ENCODE data around the gene UBR4.

Gene UBR4

DNA sequence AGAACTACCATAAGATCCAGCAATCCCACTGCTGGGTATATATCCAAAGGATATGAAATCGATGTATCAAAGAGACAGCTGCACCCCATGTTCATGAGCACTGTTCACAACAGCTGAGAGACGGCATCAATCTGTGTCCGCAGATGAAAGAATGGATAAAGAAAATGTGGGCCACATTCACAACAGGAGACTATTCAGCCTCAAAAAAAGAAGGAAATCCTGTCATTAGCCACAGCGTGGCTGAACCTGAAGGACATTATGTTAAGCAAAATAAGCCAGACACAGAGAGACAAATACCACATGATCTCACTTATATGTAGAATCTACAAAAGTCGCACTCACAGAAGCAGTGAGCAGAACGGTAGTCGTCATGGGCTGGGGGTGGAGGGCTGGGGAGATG lies 154.4 kb downstream of the UBR4 start:
- TF ChIP-seq POLR2A (IDR thresholded peaks at IDR 0.05; ENCODE audit: low read depth, low read length), result no peak
- no peak for TF ChIP-seq TAF1 (IDR thresholded peaks at IDR 0.05; ENCODE audit: borderline replicate concordance, low read depth, low read length)
- no peak for TF ChIP-seq POLR2AphosphoS5 (IDR thresholded peaks at IDR 0.05; ENCODE audit: low read depth, low read length)
- FAIRE-seq (no peak), DNase-seq (ENCODE audit: insufficient read length) (no peak)

DNA sequence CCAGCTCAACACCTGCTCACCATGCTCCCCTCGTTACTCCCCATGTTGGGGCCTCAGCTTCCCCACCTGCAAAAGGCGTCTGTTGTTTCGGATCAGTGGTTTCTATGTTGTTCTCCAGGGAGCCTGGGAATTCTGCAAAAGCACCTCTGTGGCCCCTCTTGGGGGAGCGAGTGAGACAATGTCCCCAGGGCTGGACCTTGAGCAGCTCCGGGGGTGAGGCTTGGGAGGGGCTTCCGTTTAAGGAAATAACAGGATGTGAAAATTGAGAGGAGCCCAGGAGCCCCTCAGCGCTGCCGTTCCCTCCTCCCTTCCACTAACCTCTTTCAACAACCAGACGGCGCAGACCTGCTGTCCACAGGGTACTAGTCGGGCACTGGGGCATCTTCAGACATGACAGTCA lies 155.1 kb downstream of the UBR4 start:
- TF ChIP-seq POLR2A (IDR thresholded peaks at IDR 0.05; ENCODE audit: low read depth, low read length) (no peak), TAF1 (IDR thresholded peaks at IDR 0.05; ENCODE audit: borderline replicate concordance, low read depth, low read length) (no peak), POLR2AphosphoS5 (IDR thresholded peaks at IDR 0.05; ENCODE audit: low read depth, low read length) (no peak)
- no peak for DNase-seq (ENCODE audit: insufficient read length)
- FAIRE-seq, result no peak

DNA sequence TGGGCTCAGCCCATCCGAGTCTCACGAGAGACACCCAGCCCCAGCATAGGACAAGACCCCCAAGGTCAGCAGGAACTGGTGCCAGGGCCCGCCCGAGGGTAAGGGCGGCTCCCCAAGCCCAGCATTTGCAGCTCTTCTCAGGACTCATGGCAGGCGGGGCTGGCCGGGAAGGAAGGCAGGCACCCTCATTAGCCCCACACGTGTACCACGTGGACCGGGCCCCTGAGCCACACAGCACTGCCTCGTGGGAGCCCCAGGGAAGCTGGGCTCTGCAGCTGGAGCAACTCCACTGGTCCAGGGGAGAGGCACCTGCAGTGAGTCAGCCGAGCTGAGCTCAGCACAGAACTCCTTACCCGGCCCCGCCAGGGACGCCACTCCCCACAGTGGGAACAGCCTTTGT lies 155.8 kb downstream of the UBR4 start:
- no peak for FAIRE-seq
- DNase-seq (ENCODE audit: insufficient read length), result no peak
- no peak for TF ChIP-seq TAF1 (IDR thresholded peaks at IDR 0.05; ENCODE audit: borderline replicate concordance, low read depth, low read length)
- no peak for TF ChIP-seq POLR2A (IDR thresholded peaks at IDR 0.05; ENCODE audit: low read depth, low read length)
- no peak for TF ChIP-seq POLR2AphosphoS5 (IDR thresholded peaks at IDR 0.05; ENCODE audit: low read depth, low read length)

DNA sequence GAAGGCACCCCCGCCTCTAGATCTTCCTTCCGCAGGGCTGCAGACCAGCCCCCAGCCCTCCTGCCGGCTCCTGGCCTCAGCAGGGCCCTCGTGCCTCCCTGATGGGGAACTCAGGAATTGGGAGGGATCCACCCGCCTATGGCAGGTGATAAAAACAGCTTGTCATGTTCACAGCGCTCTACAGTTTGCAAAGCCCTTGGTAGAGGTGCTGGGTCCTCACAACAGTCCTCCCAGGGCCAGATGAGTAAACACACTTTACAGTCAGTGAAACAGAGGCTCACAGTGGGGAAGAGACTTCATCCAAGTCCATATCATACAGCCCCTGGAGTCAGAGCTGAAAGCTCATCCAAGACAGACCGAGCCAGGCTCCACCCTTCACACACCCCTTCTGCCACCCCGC lies 156.6 kb downstream of the UBR4 start:
- DNase-seq (ENCODE audit: insufficient read length), result no peak
- FAIRE-seq, result no peak

DNA sequence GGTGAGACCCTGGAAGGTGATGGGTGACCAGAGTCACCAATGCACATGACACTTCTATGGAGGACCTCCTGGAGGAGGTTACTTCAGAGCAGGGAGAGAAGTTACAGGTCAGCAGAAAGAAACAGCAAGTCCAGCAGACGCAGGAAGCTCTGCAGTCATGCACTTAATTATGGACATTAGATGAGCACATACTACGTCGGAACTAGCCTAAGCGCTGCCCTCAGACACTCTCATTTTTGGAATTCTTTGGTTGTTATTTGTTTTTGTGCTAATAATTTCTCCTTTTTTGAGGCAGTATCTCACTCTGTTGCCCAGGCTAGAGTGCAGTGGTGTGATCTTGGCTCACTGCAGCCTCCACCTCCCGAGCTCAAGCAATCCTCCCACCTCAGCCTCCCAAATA lies 160.3 kb downstream of the UBR4 start:
- no peak for FAIRE-seq
- TF ChIP-seq TAF1 (IDR thresholded peaks at IDR 0.05; ENCODE audit: borderline replicate concordance, low read depth, low read length) (no peak), POLR2A (IDR thresholded peaks at IDR 0.05; ENCODE audit: low read depth, low read length) (no peak), POLR2AphosphoS5 (IDR thresholded peaks at IDR 0.05; ENCODE audit: low read depth, low read length) (no peak)

More for the DNA sequence above, 156.6 kb downstream of the UBR4 start:
- TF ChIP-seq POLR2A (IDR thresholded peaks at IDR 0.05; ENCODE audit: low read depth, low read length), result no peak
- TF ChIP-seq TAF1 (IDR thresholded peaks at IDR 0.05; ENCODE audit: borderline replicate concordance, low read depth, low read length), result no peak
- no peak for TF ChIP-seq POLR2AphosphoS5 (IDR thresholded peaks at IDR 0.05; ENCODE audit: low read depth, low read length)

DNA sequence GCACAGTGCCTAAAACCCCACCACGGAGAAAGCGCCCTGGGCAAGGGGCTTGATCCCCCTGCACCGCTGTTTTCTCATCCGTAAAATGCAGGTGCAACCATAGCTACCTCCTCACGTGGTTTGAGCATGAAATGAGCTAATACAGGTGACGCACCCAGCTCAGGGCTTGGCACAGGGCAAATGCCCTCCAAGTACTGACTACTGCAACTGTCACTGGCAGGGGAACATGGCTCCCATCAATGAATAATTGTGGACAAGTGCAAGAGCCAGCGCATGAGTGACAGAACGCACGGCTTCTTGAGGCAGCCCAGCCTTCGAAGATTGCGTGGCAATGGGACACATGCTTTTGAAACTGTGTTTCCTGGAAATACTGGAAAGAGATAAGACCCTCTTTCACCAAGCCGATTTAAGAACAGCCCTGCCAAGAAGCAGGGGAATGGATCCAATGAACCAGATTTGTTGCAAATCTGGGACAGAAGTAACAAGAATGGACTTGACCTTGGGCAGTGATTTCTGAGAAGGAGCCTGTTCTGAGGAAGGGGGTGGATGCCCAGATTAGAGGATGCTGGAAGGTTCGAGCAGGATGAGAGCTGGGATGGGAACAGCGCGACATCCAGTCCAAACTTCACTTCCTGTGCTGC lies 160.8 kb downstream of the UBR4 start:
- DNase-seq (ENCODE audit: insufficient read length) (no peak), FAIRE-seq (no peak)
- no peak for TF ChIP-seq POLR2AphosphoS5 (IDR thresholded peaks at IDR 0.05; ENCODE audit: low read depth, low read length)

More for the DNA sequence above, 160.3 kb downstream of the UBR4 start:
- no peak for DNase-seq (ENCODE audit: insufficient read length)

DNA sequence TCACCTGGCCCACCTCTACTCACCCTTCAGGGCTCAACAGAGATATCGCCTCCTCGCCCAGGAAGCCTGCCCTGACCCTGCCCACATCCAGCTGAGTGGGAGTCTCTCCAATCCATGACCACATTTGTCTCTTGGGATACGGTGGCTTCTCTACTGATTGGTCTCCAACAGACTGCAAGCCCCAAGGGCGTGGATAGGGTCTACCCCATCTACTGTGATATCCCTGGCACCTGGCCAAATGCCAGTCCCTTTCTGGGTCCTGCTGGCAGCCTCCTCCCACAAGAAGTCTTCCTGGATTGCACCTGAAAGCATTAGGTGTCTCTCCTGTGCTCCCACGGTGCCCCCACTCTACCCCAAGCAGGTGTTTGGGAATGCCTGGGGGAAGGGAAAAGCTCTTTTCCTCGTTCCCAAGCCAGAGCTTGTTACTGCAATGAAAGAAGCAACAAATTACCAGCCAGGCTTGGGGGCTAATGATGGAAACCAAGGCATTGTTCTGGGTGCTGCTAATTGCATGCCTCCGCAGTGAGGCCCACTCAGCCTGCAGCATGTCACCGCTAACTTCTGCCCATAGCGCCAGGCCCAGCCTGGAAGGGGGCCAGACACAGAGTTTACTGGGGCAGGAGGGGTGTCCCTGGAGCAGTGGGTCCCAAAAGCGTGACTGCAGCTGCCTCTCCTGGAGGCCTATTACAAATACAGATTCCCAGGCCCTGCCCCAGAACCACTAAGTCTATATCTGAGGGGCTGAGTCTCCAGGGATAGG lies 162.9 kb downstream of the UBR4 start:
- TF ChIP-seq POLR2AphosphoS5 (IDR thresholded peaks at IDR 0.05; ENCODE audit: low read depth, low read length) (no peak), TAF1 (IDR thresholded peaks at IDR 0.05; ENCODE audit: borderline replicate concordance, low read depth, low read length) (no peak), POLR2A (IDR thresholded peaks at IDR 0.05; ENCODE audit: low read depth, low read length) (no peak)
- no peak for FAIRE-seq
- no peak for DNase-seq (ENCODE audit: insufficient read length)

DNA sequence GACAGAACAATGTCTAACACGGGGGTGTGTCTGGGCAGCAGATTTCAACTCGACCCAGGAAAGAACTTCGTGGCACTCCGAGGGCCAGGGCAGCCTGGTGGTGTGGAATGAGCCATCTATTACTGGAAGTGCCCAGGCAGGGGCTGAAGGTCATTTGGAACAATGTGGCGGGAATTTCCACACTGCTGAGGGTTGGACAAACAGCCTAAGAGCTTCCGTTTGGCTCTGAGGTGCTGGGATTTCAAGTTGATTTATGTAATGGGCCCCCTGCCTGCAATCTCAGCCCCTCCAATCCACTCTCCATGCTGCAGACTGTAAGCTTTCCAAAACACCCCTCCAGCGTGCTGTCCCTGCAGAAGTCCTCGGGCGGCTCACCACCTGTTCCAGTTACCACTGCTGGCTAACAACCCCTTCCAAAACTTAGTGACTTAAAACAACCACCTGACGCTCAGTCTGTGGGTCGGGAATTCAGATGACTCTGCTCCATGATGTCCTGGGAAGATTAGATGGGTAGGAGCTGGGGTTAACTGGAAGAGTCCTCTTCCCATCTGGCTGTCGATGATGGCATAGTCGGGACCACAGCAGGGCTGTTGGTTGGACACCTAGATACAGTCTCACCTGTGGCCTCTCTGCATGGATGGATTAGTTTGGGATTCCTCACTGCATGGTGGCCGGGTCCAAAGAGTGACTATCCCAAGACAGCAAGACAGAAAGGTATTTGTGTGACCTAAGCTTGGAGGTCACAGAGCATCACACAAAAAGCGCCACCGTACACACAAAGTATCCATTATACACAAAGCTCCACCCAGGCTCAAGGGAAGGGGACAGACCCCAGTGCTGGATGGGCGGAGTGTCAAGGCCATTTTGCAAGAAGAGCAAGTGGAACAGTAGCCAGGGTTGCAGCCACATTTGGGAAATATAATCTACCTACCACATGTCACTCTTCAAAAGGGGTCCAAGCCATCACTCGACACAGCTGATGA lies 163.9 kb downstream of the UBR4 start:
- FAIRE-seq (no peak), DNase-seq (ENCODE audit: insufficient read length) (no peak)
- TF ChIP-seq POLR2A (IDR thresholded peaks at IDR 0.05; ENCODE audit: low read depth, low read length) (no peak), POLR2AphosphoS5 (IDR thresholded peaks at IDR 0.05; ENCODE audit: low read depth, low read length) (no peak), TAF1 (IDR thresholded peaks at IDR 0.05; ENCODE audit: borderline replicate concordance, low read depth, low read length) (no peak)

DNA sequence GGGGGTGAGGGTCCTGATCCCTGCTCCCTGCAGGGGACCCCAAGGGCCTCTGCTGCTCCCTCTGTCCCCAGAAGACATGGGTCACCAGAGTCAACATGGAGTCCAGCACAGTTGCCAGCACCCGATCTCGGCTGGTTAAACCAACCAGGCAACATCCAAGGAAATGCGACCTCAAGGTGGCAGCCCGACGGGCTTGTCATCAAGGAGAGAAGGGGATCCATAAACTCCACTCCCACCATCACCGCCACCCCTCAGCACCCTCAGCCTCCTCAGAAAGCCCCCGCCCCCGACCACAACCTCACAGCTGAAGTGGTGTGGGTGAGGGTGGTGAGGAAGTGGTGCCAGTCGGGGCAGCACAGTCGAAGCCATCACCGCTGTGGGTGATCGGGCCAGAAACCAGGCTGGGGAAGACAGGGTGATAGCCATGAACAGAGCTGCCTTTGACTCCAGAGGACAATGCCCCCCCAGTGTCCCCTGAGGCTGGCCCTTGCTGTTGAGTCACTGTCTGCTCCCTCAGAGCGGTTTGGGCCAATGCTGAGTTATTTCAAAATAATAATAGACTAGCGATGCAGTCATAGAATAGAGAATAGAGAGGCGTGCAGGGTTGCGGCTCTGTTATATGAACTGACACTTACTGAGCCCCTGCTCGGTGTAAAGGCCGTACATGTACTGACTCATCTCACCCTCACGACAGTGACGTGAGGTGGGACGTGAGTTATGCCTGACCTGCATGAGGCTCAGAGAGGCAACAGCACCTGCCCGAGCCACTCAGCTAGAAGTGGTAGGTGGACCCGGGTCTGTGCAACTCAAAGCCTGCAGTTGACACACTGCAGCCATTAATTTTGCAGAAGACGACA lies 164.9 kb downstream of the UBR4 start:
- FAIRE-seq, result no peak
- no peak for TF ChIP-seq POLR2AphosphoS5 (IDR thresholded peaks at IDR 0.05; ENCODE audit: low read depth, low read length)
- no peak for TF ChIP-seq TAF1 (IDR thresholded peaks at IDR 0.05; ENCODE audit: borderline replicate concordance, low read depth, low read length)
- TF ChIP-seq POLR2A (IDR thresholded peaks at IDR 0.05; ENCODE audit: low read depth, low read length), result no peak
- no peak for DNase-seq (ENCODE audit: insufficient read length)

DNA sequence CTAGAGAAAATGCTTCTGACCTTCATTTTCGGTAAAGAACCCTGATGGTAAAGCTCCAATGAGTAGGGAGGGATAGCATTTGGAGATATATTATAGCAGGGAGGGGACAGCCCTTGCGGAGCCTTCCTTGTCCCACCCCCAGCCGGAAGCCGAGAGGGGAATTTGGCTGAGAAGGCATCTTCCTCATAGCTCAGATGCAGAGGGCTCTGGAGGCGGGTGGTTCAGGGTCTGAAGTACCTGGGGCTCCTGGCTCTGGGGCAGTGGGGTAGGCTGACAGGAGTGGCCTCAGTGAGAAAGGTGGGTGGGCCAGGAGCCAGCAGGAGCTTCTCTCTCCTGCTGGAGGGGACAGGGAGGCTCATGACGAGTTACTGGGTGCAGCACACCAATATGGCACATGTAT lies 165.6 kb downstream of the UBR4 start:
- FAIRE-seq (no peak), DNase-seq (ENCODE audit: insufficient read length) (no peak)

More for the DNA sequence above, 165.6 kb downstream of the UBR4 start:
- no peak for TF ChIP-seq POLR2A (IDR thresholded peaks at IDR 0.05; ENCODE audit: low read depth, low read length)
- TF ChIP-seq TAF1 (IDR thresholded peaks at IDR 0.05; ENCODE audit: borderline replicate concordance, low read depth, low read length), result no peak
- no peak for TF ChIP-seq POLR2AphosphoS5 (IDR thresholded peaks at IDR 0.05; ENCODE audit: low read depth, low read length)
